Spinal cord (tissue), 10 donors: ENCODE measurements around the gene AFF3. TPM values are rescaled to one million over a fixed set of nuclear protein-coding genes. Genes with fewer than 3 reads are reported as not detected.

Experiments used
- DNase-seq, 6 donors: peaks; one replicate each; pipeline versions ENCODE4 v3.0.0 to v3.0.0-alpha.2; 2013 to 2015; ENCODE audit warnings: low spot score in 6 of 6, low read depth in 4 of 6
- H3K27ac ChIP-seq: one replicate; pipeline ENCODE4 v1.5.1; 2013; ENCODE audit warnings: low read depth, low read length, control low read depth
- H3K27me3 ChIP-seq: one replicate; pipeline ENCODE4 v1.6.1; 2013; ENCODE audit warnings: low read length; ENCODE audit not compliant: control insufficient read depth, insufficient read depth
- H3K36me3 ChIP-seq: one replicate; pipeline ENCODE4 v1.6.1; 2013; ENCODE audit warnings: low read length; ENCODE audit not compliant: control insufficient read depth, insufficient read depth
- H3K4me1 ChIP-seq: one replicate; pipeline ENCODE4 v1.6.1; 2013; ENCODE audit warnings: low read length; ENCODE audit not compliant: control insufficient read depth, insufficient read depth
- H3K4me3 ChIP-seq: one replicate; pipeline ENCODE4 v1.5.1; 2013; ENCODE audit warnings: low read depth, low read length, control low read depth
- H3K9me3 ChIP-seq: one replicate; pipeline ENCODE4 v1.6.1; 2013; ENCODE audit warnings: low read length; ENCODE audit not compliant: control insufficient read depth, insufficient read depth
- WGBS: methylation state at CpG from one replicate; pipeline ENCODE4 v1.1.5; 2013; ENCODE audit warnings: missing lambda C conversion rate; ENCODE audit not compliant: insufficient coverage; 5-methylcytosine and 5-hydroxymethylcytosine counted together
- polyA plus RNA-seq, 2 donors: library from polyadenylated mRNA; unstranded; fragments of 120-200 nt; gene quantifications; one replicate each; pipeline ENCODE4 v1.2.1, GENCODE V29; 2013; ENCODE audit not compliant: insufficient read length in 2 of 2
- total RNA-seq, 2 donors: library from RNA; depleted of rRNA in 1 of 2; stranded (reverse); fragments of 120-200 nt in 1 of 2; fragments of >200 nt in 1 of 2; gene quantifications; one replicate each; pipeline versions ENCODE4 v1.2.3 to v1.2.4, GENCODE V29; 2013 to 2014
- donor health status: healthy.

The AFF3 gene
- total and polyA plus RNA-seq, 4 donors = 31.5 to 44.6 (median 42.4) TPM

- Histone ChIP-seq H3K4me1 (no peaks in the 10 kb centered on the region), H3K4me3 (no peak overlapping the region), H3K36me3 (no peaks in the 10 kb centered on the region), H3K9me3 (peaks cover 2% of the 10 kb centered on the region), H3K27me3 (no peaks in the 10 kb centered on the region), H3K27ac (no peak overlapping the region)
- DNase-seq = no peak
- WGBS = no CpG with 5 or more reads among the region's 3 CpGs
Observed at GRCh38 chr2:100151310-100151709, 8.9 kb upstream of the AFF3 start.

GRCh38 chr2:100148883-100149282, 6.5 kb upstream of the AFF3 start:
- no peaks in the 10 kb centered on the region for H3K4me1 ChIP-seq
- no peaks in the 10 kb centered on the region for H3K27me3 ChIP-seq
- 67% methylated on average over 1 of the region's 4 CpGs for WGBS
- peak in 1 of 6 donors; percentile 55 for DNase-seq
- no peak overlapping the region for H3K27ac ChIP-seq
- no peak overlapping the region for H3K4me3 ChIP-seq
- no peaks in the 10 kb centered on the region for H3K36me3 ChIP-seq
- peaks cover 2% of the 10 kb centered on the region for H3K9me3 ChIP-seq

DNA sequence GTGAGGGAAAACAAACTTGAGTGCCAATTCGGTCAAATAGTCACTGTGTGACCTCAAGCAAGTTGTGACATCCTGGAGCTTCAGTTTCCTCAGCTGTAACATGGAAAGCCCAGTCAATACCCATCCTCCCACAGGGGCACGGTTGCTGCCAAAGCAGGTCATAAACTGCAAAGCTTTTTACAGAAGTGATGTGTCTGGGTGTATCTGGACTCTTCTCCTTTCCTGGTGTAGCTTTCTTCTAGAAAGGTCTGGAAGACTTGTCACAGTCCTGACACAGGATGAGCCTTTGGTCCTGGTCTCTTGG, 4.2 kb upstream of the AFF3 start:
- Histone ChIP-seq H3K27me3 (no peaks in the 10 kb centered on the region), H3K9me3 (peaks cover 2% of the 10 kb centered on the region), H3K27ac (no peak overlapping the region), H3K36me3 (no peaks in the 10 kb centered on the region), H3K4me1 (no peaks in the 10 kb centered on the region), H3K4me3 (no peak overlapping the region)
- no peak for DNase-seq
- WGBS = 100% methylated on average over 1 of the region's 2 CpGs

GRCh38 chr2:100145893-100146656, 3.7 kb upstream of the AFF3 start:
- 89% methylated on average over 5 of the region's 11 CpGs for WGBS
- peaks cover 2% of the 10 kb centered on the region for H3K9me3 ChIP-seq
- no peak for DNase-seq
- H3K4me1 ChIP-seq = no peaks in the 10 kb centered on the region
- H3K36me3 ChIP-seq = no peaks in the 10 kb centered on the region
- H3K27me3 ChIP-seq = no peaks in the 10 kb centered on the region
- no peak overlapping the region for H3K4me3 ChIP-seq
- H3K27ac ChIP-seq = no peak overlapping the region

DNA sequence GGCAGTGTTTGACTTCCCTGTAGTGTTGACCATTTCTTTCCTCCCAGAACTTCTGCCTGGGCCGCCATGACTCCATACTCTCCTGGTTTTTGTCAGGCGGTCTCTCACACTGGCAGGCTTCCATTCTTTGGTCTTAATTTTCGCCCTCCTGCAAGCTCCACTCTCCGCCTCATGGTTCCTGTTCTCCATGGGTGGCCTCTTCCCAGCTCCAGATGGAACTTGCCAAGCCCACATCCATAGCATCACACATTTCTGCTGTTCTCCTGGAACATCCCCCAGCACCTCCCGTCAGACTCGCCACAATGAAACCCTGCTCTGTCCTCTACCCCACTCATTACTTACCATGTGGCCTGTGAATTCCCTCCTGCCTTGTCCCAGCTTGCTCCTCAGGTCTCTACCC, 896 bp upstream of the AFF3 start:
- no peaks in the 10 kb centered on the region for H3K4me1 ChIP-seq
- H3K36me3 ChIP-seq = no peaks in the 10 kb centered on the region
- H3K4me3 ChIP-seq = no peak overlapping the region
- WGBS = 78% methylated on average over 6 of the region's 6 CpGs
- H3K27me3 ChIP-seq = no peaks in the 10 kb centered on the region
- H3K27ac ChIP-seq = no peak overlapping the region
- DNase-seq = no peak
- no peaks in the 10 kb centered on the region for H3K9me3 ChIP-seq

DNA sequence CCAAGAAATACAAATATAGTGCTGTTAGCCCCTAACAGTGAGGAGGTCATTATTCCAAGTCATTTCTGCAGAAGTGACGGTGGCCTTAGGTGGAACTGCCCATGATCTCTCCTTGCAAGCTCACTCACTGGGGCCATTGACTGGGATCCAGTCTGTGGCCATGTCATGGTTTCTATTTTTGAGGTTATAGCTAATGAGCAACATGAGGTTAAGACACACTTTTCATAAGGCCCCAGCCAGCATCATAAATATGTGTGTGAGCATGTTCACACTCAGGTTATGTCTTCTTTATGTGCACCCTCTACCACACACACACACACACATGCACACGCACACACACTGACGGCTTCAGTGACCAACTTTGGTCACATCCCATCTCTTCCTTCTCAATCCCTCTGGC, 484 bp downstream of the AFF3 start:
- Histone ChIP-seq H3K27me3 (no peaks in the 10 kb centered on the region), H3K9me3 (no peaks in the 10 kb centered on the region), H3K27ac (no peak overlapping the region), H3K4me3 (no peak overlapping the region), H3K4me1 (no peaks in the 10 kb centered on the region), H3K36me3 (no peaks in the 10 kb centered on the region)
- no peak for DNase-seq
- 100% methylated on average over 3 of the region's 3 CpGs for WGBS

- no peak overlapping the region for H3K4me3 ChIP-seq
- no peaks in the 10 kb centered on the region for H3K36me3 ChIP-seq
- WGBS = no CpG with 5 or more reads among the region's 3 CpGs
- no peaks in the 10 kb centered on the region for H3K9me3 ChIP-seq
- H3K27ac ChIP-seq = no peak overlapping the region
- DNase-seq = no peak
- H3K4me1 ChIP-seq = no peaks in the 10 kb centered on the region
- H3K27me3 ChIP-seq = no peaks in the 10 kb centered on the region
Observed at GRCh38 chr2:100140582-100140981, 1.8 kb downstream of the AFF3 start.

GRCh38 chr2:100137866-100138570, 4.4 kb downstream of the AFF3 start:
- peak in 1 of 6 donors; percentile 19 for DNase-seq
- WGBS = 96% methylated on average over 3 of the region's 5 CpGs

DNA sequence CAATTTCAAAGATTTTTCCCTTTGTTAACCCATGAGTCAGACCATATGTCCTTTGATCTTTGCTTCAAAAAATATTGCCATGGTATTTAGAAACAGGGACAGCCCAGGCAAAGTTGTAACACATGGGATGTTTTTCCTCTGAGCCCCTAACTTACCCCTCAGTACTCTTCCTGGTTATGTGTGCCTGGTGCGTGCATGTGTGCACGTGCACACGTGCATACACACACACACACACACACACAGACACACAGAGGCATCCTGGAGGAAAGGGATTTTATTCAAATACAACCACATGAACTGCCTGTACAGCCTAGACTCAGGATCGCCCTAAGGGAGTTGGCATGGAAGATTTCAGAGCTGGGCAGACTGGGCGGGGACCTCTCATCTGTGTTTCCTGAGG, 5.1 kb downstream of the AFF3 start:
- DNase-seq = no peak
- no peak overlapping the region for H3K4me3 ChIP-seq
- 100% methylated on average over 1 of the region's 5 CpGs for WGBS
- H3K27ac ChIP-seq = no peak overlapping the region
- H3K4me1 ChIP-seq = no peaks in the 10 kb centered on the region
- no peaks in the 10 kb centered on the region for H3K27me3 ChIP-seq
- H3K9me3 ChIP-seq = no peaks in the 10 kb centered on the region
- H3K36me3 ChIP-seq = no peaks in the 10 kb centered on the region

More at GRCh38 chr2:100137866-100138570, 4.4 kb downstream of the AFF3 start:
- Histone ChIP-seq H3K4me3 (no peak overlapping the region), H3K27me3 (no peaks in the 10 kb centered on the region), H3K9me3 (no peaks in the 10 kb centered on the region), H3K36me3 (no peaks in the 10 kb centered on the region), H3K4me1 (no peaks in the 10 kb centered on the region), H3K27ac (no peak overlapping the region)

- Histone ChIP-seq H3K27ac (no peak overlapping the region), H3K36me3 (no peaks in the 10 kb centered on the region), H3K4me1 (no peaks in the 10 kb centered on the region), H3K9me3 (no peaks in the 10 kb centered on the region), H3K4me3 (no peak overlapping the region), H3K27me3 (no peaks in the 10 kb centered on the region)
- no peak for DNase-seq
- 93% methylated on average over 3 of the region's 4 CpGs for WGBS
Observed at GRCh38 chr2:100136310-100136709, 6.1 kb downstream of the AFF3 start.
